Measurements from ENCODE around the gene PHRF1. TPM values are rescaled to one million over a fixed set of nuclear protein-coding genes. Genes with fewer than 3 reads are reported as not detected.

PHRF1 gene
- total RNA-seq, 2 experiments from 2014 or later, result 46.0 to 47.4 TPM

DNA sequence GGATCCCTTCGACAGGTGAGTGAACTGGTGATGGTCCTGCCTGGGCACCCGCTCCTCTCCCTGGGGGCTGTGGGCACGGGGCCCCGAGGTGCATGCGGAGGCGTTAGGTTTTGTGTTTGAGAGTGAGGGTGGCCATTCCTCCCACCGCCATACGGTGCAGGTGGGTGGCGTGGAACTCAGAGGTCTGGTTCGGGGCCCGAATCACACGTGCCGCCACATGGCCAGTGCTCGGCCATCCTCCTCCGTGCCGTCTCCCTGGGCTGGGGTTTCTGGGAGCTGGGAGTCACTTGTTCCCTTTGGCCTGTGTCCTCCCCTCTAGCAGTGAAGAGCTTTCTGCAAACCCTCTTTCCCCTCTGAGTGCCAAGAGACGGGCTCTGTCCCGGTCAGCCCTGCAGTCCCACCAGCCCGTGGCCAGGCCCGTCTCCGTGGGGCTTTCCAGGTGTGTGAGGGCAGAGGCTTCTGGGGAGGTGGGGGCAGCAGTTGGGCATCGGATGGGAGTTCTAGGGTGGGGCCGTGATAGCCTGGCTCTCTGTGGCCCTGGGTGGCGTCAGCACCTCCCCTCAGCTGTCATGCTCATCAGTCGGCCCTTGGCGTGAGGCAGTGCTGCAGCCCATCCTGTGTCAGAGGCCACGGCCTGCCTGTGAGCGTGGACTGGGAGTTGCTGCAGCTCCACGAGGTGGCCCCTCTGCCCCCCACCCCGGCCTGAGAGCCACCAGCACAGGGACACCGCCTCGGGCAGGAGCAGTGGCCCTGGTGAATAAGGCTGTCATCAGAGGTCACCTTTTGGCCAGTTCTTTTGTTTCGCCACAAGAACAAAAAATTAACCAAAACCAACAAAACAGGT is 29.2 kb downstream of the PHRF1 start:
- ChIA-PET CTCF (interaction anchor here (0.6 kb wide), 1 partner anchor 41 kb away, joined by 3 read pairs; no protein-coding TSS in a partner anchor), POLR2A (no interaction called here)

DNA sequence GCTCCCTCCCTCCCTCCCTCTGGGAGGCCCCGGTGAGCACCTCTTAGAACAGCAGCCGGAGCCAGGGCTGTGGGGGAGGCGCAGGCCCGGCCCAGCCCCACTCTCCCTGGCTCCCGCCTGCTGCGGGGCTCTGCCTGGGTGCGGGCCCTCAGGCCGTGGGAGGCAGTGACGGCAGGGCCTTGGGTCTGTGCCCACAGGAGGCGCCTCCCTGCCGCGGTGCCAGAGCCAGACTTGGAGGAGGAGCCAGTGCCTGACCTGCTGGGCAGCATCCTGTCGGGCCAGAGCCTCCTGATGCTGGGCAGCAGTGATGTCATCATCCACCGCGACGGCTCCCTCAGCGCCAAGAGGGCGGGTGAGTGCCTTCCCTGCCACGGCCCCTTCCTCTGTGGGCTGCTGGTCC is 30.0 kb downstream of the PHRF1 start:
- ChIA-PET CTCF (no interaction called here), POLR2A (no interaction called here)

DNA sequence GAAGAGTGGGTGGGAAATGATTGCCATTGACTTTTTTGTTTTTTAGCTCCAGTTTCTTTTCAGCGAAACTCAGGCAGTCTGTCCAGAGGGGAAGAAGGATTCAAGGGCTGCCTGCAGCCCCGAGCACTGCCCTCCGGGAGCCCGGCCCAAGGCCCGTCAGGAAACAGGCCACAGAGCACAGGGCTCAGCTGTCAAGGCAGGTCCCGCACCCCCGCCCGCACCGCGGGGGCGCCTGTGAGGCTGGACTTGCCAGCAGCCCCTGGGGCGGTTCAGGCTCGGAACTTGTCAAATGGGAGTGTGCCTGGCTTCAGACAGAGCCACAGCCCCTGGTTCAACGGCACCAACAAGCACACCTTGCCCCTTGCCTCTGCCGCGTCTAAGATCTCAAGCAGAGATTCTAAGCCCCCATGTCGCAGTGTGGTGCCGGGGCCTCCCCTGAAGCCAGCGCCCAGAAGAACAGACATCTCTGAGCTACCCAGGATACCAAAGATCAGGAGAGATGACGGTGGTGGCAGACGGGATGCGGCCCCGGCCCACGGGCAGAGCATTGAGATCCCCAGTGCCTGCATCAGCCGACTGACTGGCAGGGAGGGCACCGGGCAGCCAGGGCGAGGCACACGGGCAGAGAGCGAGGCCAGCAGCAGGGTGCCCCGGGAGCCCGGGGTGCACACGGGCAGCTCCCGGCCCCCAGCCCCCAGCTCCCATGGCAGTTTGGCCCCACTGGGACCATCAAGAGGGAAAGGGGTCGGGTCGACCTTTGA is 30.9 kb downstream of the PHRF1 start:
- POLR2A ChIA-PET, result no interaction called here
- CTCF ChIA-PET, result no interaction called here

DNA sequence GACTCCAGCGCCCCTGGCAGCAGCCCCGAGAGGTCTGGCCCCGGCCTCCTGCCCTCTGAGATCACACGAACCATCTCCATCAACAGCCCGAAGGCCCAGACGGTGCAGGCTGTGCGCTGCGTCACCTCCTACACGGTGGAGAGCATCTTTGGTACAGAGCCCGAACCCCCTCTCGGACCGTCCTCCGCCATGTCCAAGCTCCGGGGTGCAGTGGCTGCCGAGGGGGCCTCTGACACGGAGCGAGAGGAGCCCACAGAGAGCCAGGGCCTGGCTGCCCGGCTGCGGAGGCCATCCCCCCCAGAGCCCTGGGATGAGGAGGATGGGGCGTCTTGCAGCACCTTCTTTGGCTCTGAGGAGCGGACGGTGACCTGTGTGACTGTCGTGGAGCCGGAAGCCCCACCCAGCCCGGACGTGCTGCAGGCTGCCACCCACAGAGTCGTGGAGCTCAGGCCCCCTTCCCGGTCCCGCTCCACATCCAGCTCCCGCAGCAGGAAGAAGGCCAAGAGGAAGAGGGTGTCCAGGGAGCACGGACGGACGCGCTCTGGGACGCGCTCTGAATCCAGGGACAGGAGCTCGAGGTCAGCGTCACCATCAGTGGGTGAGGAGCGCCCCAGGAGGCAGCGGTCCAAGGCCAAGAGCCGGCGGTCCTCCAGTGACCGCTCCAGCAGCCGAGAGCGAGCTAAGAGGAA is 31.8 kb downstream of the PHRF1 start:
- POLR2A ChIA-PET, result no interaction called here

DNA sequence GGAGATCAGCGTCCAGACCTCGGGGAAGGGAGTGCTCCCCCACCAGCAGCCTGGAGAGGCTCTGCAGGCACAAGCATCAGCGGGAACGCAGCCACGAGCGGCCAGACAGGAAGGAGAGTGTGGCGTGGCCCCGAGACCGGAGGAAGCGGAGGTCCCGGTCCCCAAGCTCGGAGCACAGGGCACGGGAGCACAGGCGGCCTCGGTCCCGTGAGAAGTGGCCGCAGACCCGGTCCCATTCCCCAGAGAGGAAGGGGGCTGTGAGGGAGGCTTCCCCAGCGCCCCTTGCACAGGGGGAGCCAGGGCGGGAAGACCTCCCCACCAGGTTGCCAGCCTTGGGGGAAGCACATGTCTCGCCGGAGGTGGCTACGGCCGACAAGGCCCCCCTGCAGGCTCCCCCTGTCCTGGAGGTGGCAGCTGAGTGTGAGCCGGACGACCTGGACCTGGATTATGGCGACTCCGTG is 32.6 kb downstream of the PHRF1 start:
- ChIA-PET CTCF (interaction anchor here (0.5 kb wide), 1 partner anchor 88 kb away, joined by 3 read pairs; no protein-coding TSS in a partner anchor), POLR2A (no interaction called here)

More for the DNA sequence above, 31.8 kb downstream of the PHRF1 start:
- CTCF ChIA-PET, result no interaction called here

DNA sequence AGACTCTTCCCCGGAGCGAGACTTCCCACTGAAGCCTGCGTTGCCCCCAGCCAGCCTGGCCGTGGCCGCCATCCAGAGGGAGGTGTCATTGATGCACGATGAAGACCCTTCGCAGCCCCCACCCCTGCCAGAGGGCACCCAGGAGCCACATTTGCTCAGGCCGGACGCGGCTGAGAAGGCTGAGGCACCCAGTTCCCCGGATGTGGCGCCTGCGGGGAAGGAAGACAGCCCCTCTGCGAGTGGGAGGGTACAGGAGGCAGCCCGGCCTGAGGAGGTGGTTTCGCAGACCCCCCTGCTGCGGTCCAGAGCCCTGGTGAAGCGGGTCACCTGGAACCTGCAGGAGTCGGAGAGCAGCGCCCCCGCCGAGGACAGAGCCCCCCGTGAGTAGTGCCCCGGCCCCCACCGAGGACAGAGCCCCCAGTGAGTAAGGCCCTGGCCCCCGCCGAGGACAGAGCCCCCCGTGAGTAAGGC is 33.1 kb downstream of the PHRF1 start:
- ChIA-PET CTCF (interaction anchor here (0.5 kb wide), 1 partner anchor 87 kb away, joined by 3 read pairs; no protein-coding TSS in a partner anchor), POLR2A (no interaction called here)

DNA sequence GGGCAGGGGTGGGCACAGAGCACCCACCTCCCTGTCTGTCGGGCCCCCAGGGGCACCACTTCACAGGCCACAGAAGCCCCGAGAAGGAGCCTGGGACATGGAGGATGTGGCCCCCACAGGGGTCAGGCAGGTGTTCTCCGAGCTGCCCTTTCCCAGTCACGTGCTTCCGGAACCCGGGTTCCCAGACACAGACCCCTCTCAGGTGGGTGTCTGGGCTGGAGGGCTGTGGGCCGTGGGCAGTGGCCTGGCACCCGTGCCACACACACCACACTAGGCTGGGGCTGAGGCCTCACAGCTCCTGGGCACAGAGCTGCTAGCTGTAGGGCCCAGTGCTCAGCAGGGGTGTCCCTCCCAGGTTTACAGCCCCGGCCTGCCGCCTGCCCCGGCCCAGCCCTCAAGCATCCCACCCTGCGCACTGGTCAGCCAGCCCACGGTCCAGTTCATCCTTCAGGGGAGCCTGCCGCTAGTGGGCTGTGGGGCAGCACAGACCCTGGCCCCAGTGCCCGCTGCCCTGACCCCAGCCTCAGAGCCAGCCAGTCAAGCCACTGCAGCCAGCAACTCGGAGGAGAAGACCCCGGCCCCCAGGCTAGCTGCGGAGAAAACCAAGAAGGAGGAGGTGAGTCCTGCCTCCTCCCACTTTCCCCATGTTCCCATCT is 34.0 kb downstream of the PHRF1 start:
- CTCF ChIA-PET, result no interaction called here
- POLR2A ChIA-PET, result no interaction called here

DNA sequence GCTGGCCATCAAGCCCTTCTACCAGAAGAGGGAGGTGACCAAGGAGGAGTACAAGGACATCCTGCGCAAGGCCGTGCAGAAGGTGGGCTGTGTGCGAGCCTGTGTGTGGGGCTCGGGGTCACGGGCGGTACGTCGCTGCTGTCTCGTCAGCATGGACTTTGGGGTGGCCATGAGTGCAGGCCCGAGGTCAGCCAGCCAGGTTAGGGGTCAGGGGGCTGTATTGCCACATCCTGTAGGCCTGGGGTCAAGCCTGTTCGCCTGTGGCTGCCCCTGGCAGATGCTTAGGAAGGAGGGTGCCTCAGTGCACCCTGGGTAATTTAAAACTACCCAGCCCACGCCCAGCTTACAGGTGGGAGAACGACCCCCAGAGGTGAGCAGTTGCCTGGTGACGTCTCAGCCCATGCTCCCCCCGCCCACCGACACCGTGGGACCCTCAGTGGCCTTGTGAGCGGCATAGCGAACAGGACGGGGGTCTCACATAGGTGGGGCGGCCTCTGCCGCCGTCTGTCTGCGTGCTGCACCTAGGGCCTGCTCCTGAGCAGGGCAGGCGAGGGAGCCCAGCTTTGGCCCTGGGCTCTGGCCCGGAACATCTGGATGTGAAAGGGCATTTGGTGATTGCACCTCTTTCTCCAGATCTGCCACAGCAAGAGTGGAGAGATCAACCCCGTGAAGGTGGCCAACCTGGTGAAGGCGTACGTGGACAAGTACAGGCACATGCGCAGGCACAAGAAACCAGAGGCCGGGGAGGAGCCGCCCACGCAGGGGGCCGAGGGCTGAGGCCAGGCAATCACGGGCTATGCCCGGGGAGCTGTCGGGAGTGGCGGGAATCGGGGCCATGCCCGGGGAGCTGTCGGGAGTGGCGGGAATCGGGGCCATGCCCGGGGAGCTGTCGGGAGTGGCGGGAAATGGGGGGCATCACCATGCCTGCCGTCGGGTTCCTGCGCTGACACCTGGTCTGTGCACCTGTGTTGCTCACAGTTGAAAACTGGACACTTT is 35.0 kb downstream of the PHRF1 start:
- ChIA-PET POLR2A (interaction anchor here (1.6 kb wide), 1 partner anchor 45 kb away, joined by 3 read pairs; no protein-coding TSS in a partner anchor), CTCF (no interaction called here)

DNA sequence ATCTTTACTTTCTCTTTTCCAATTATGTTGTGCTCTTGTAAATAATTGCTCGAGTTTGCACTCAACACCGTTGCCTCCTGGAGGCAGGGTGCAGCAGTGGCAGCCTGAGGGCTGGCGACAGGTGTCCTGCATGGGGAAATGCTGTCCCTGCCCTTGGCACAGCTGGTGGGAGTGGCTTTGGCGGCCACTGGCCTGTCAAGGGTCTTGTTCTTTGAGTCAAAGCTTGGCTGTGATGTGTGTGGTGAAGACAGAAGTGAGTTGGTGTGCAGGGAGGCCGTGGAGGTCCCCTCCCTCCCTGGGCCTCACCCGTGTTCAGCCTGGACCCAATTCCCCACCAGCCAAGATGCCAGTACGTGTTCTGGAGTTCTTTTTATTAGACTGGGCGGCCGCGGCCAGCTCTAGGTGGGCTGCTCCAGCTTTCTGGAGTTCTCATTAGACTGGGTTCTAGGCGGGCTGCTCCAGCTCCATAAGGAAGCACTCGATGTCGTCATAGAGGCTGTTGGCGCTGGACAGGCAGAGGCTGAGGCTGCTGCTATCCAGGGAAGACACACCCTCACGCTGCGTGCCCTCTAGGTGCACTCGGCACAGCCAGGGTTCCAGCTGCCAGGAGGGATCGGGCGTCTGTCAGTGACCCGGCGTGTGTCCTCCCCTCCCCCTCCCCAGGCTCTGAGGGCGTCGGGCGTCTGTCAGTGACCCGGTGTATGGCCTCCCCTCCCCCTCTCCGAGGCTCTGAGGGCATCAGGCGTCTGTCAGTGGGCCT is 36.1 kb downstream of the PHRF1 start:
- CTCF ChIA-PET, result interaction anchor here (1.3 kb wide), 1 partner anchor 37 kb away, joined by 3 read pairs; the partner anchor contains the start of gene PHRF1
- POLR2A ChIA-PET, result interaction anchor here (0.6 to 1.6 kb wide), 2 partner anchors 15 to 46 kb away, joined by 3 read pairs; partner anchors contain the start of gene SCT

DNA sequence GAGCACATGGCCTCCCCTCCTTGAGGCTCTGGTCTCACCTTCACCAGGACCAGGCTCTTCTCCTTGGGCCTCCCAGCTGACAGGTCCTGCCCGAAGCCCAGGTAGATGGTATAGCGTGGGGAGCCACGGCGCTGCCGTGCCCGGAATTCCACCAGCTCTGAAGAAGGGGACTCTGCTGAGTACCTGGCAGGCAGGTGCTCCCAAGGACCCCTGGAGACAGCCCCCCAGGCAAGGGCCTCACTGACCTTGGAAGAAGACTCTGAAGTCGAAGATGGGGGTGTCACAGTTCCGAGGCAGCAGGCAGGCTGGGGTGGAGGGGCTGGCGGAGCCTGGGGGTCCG is 36.7 kb downstream of the PHRF1 start:
- ChIA-PET CTCF (interaction anchor here (1.3 kb wide), 1 partner anchor 37 kb away, joined by 3 read pairs; the partner anchor contains the start of gene PHRF1), POLR2A (interaction anchor here (0.6 kb wide), 1 partner anchor 14 kb away, joined by 3 read pairs; the partner anchor contains the start of gene SCT)

DNA sequence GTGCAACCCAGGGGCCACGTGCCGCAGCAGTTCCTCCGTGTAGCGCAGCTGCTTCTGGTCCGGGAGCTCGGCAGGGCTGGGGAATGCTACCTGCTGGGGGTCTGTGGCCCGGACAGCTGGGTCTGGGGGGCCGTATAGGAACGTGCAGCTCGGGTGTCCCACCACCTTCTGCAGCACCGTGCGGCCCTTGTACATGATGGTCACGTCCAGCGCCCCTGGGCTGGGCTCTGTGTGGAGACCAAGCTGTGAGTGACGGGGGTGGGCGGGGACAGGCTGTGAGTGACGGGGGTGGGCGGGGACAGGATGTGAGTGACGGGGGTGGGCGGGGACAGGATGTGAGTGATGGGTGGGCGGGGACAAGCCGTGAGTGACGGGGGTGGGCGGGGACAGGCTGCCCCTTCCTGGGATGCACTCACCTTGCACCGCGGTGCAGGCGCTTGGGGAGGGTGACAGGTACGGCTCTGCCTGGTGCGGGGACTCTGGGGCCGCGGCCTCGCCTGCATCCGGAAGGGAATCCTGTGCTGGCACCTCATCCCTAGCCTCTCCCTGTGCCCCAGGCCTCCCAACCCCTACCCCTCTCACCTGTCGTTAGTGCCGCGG is 37.2 kb downstream of the PHRF1 start:
- POLR2A ChIA-PET, result interaction anchor here (0.6 kb wide), 1 partner anchor 38 kb away, joined by 3 read pairs; the partner anchor contains the start of gene PHRF1
- CTCF ChIA-PET, result interaction anchor here (0.7 to 1.3 kb wide), 3 partner anchors 38 to 115 kb away, joined by 3 read pairs; partner anchors contain the start of gene PHRF1

DNA sequence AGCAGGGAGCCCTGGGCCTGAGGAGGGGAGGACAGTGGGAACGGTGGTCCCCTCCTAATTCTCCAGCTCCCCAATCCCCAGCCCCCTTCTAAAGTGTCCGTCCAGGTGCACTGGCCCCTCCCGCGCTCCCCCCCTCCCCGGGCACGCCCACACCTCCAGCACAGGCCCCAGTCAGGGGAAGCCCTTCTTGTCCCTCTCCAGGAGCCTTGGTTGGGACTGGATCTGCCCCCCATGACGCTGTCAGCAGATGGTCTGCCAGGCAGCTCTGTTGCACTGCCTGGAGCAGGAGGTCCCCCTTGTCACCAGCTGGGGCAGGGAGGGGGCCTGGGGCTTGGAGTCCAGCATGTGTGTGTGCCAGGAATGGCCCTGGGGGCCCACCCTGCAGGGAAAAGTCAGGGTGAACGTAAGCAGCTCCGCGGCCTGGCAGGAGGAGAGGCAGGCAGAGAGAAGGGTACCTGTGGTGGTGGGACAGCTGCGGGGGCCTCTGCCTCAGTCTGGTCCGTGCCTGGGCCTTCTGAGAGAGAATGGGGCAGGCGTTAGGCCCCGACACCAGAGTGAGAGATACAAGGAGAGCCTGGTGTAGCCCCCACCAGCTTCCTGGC is 37.9 kb downstream of the PHRF1 start:
- ChIA-PET CTCF (interaction anchor here (0.7 to 0.9 kb wide), 2 partner anchors 108 to 114 kb away, joined by 3 read pairs; no protein-coding TSS in a partner anchor), POLR2A (interaction anchor here (0.6 to 2.5 kb wide), 3 partner anchors 38 to 206 kb away, joined by 3 to 9 read pairs (median 6); partner anchors contain the start of gene PHRF1)

DNA sequence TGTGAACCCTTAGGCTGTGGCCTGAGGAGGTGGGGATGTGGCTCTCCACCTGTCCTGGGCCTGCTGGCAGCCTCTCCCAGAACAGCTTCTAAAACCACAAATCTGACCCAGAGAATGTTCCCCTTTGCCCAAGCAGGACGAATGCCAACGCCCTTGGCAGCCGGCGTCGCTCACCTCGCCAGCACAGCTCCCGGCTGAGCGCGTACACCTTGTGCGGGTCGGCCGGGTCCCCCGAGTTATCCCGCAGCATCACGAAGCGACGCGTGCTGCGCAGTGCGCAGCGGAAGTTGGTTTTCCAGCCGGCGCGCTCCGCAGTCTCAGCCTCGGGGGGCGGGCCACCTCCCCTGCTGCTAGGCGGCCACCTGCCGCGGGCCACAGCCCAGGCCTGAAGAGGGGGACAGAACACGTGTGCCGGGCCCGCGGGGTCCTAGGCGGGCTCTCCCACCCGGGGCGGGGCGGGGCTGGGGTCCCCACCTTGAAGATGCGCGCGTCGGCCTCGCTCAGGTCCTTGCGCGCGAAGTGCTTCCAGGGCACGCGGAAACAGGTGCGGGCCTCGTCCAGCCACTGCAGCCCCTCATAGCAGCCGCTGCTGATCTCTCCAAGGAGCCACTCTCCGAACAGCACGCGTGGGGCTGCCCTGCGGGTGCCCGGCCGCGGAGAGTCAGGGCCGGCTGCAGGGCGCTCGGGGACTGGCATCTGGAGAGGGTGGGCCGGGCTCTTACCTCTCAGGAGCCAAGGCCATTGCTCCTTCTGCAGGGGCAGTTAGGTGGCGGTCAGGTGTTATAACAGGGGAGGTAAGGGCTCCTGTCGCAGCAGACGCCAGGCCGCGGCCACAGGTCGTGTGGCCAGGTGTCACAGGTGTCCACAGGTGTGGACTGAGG is 38.6 kb downstream of the PHRF1 start:
- ChIA-PET POLR2A (interaction anchor here (0.7 to 2.5 kb wide), 2 partner anchors 39 to 205 kb away, joined by 6 to 9 read pairs; partner anchors contain the start of gene PHRF1), CTCF (interaction anchor here (0.6 to 3.1 kb wide), 2 partner anchors 96 to 109 kb away, joined by 3 to 9 read pairs; no protein-coding TSS in a partner anchor)

DNA sequence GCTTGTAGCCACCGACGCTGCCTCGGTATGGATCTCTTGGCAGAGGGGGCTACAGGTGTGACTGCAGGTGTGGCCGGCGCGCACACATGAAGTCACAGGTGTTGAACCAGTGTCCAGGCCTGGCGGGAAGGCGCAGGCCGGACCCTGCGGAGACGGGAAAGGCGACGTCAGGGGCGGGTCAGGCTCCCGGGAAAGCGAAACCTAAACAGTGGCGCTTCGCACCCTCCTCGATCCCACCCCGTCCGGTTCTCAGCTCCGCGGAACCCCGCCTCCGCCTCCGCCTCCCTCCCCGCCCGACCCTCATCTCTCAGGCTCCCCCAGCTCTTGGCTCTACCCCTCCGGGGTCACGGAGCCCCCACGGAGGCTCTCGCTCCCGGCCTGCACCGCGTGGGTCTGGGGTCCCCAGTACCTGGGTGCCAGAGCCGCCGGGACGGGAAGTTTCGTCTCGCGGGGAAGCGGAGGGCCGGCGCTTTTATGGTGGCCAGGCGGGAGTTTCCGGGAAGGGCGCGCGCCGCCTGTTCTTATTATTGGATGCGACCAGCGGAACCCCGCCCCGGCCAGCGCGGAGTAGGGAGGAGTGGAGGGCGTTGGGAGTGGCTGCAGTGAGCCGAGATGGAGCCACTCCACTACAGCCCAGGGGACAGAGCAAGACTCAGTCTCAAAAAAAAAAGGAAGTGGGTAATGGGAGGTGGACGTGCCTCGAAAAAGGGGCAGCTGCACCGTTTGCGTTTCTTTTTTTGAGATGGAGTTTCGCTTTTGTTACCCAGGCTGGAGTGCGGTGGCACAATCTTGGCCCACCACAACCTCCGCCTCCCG is 39.4 kb downstream of the PHRF1 start, which contains the start of gene IRF7:
Gene IRF7, minus strand, starts transcription at position 447 of the 816 bp plus-strand sequence. CDS start 586 bp downstream, outside the sequence.
- ChIA-PET POLR2A (interaction anchor here (0.6 to 2.5 kb wide), 4 partner anchors 37 to 161 kb away, joined by 3 to 9 read pairs (median 3); partner anchors contain the start of gene PHRF1), CTCF (interaction anchor here (0.6 to 3.1 kb wide), 3 partner anchors 97 to 108 kb away, joined by 3 to 9 read pairs (median 3); no protein-coding TSS in a partner anchor)

Data from activated CD8-positive, alpha-beta memory T cell treated with anti-CD3 and anti-CD28 coated beads for 36 hours (primary cell).